Endothelial cell (in vitro differentiated cells): Measurements from ENCODE around the gene ZNF792. TPM values are rescaled to one million over a fixed set of nuclear protein-coding genes. Genes with fewer than 3 reads are reported as not detected.

Experiments used
- DNase-seq: peaks from one replicate; pipeline ENCODE4 v3.0.0; 2021; ENCODE audit warnings: low spot score
- H3K27ac Mint-ChIP-seq: one replicate; pipeline ENCODE4 v1.8.0; 2021; ENCODE audit warnings: mixed read lengths, inconsistent platforms; ENCODE audit not compliant: unreplicated experiment
- H3K27me3 Mint-ChIP-seq: one replicate; pipeline ENCODE4 v1.8.0; 2021; ENCODE audit warnings: mild to moderate bottlenecking, moderate library complexity, mixed read lengths, inconsistent platforms; ENCODE audit not compliant: unreplicated experiment
- H3K36me3 Mint-ChIP-seq: one replicate; pipeline ENCODE4 v1.8.0; 2021; ENCODE audit warnings: mild to moderate bottlenecking, low read depth, mixed read lengths, inconsistent platforms; ENCODE audit not compliant: unreplicated experiment
- H3K4me1 Mint-ChIP-seq: one replicate; pipeline ENCODE4 v1.8.0; 2021; ENCODE audit warnings: mild to moderate bottlenecking, mixed read lengths, inconsistent platforms; ENCODE audit not compliant: unreplicated experiment
- H3K4me3 Mint-ChIP-seq: one replicate; pipeline ENCODE4 v1.8.0; 2021; ENCODE audit warnings: mild to moderate bottlenecking, mixed read lengths, inconsistent platforms; ENCODE audit not compliant: unreplicated experiment
- H3K9me3 Mint-ChIP-seq: one replicate; pipeline ENCODE4 v1.8.0; 2021; ENCODE audit warnings: mixed read lengths, inconsistent platforms; ENCODE audit not compliant: unreplicated experiment
- CTCF ChIP-seq: fragments of 200-600 bp; sonication (generic); IDR thresholded peaks from one replicate; pipeline ENCODE4 v1.5.0; 2021; ENCODE audit warnings: antibody characterized with exemption; ENCODE audit not compliant: unreplicated experiment
- total RNA-seq: library from RNA; stranded (reverse); fragmentation: NEBNext Ultra II Directional; extraction: Animal tissue kit (Norgen Biotek cat#: 25700); gene quantifications from one replicate; pipeline ENCODE4 v1.2.1, GENCODE V29; 2021; ENCODE audit not compliant: unreplicated experiment

ZNF792 gene
- total RNA-seq, 1 donor from 2014 or later: 68.6 TPM

GRCh38 chr19:35005256-35005977, 41.4 kb upstream of the ZNF792 start:
- H3K36me3 Mint-ChIP-seq: peaks cover 31% of the 10 kb centered on the region
- peaks cover 37% of the 10 kb centered on the region for H3K4me1 Mint-ChIP-seq
- H3K27ac Mint-ChIP-seq: no peak overlapping the region
- no peaks in the 10 kb centered on the region for H3K9me3 Mint-ChIP-seq
- no peak overlapping the region for H3K4me3 Mint-ChIP-seq
- TF ChIP-seq CTCF: no peak
- no peak for DNase-seq
- peaks cover 20% of the 10 kb centered on the region for H3K27me3 Mint-ChIP-seq

GRCh38 chr19:35004517-35005255, 40.7 kb upstream of the ZNF792 start:
- Mint-ChIP-seq H3K36me3 (peaks cover 27% of the 10 kb centered on the region), H3K4me1 (peaks cover 35% of the 10 kb centered on the region), H3K27me3 (peaks cover 20% of the 10 kb centered on the region), H3K4me3 (no peak overlapping the region), H3K9me3 (no peaks in the 10 kb centered on the region), H3K27ac (no peak overlapping the region)
- TF ChIP-seq CTCF: no peak
- DNase-seq: no peak

GRCh38 chr19:35002037-35002535, 38.1 kb upstream of the ZNF792 start:
- Mint-ChIP-seq H3K36me3 (peaks cover 27% of the 10 kb centered on the region), H3K4me1 (peaks cover 56% of the 10 kb centered on the region), H3K27ac (peak overlapping the region; percentile 93), H3K27me3 (peaks cover 28% of the 10 kb centered on the region), H3K4me3 (peak overlapping the region; percentile 99), H3K9me3 (no peaks in the 10 kb centered on the region)
- no peak for DNase-seq
- no peak for TF ChIP-seq CTCF

- DNase-seq: peak; percentile 30
Observed at GRCh38 chr19:35000647-35001501, 36.8 kb upstream of the ZNF792 start.

More at GRCh38 chr19:35000647-35001501, 36.8 kb upstream of the ZNF792 start:
- Mint-ChIP-seq H3K27me3 (peaks cover 28% of the 10 kb centered on the region), H3K9me3 (no peaks in the 10 kb centered on the region), H3K4me3 (peak overlapping the region; percentile 99), H3K36me3 (peaks cover 19% of the 10 kb centered on the region), H3K27ac (peak overlapping the region; percentile 94), H3K4me1 (peaks cover 59% of the 10 kb centered on the region)
- no peak for TF ChIP-seq CTCF
